ENCODE data around the gene IQSEC1.

- TF ChIP-seq, protein P1, sequence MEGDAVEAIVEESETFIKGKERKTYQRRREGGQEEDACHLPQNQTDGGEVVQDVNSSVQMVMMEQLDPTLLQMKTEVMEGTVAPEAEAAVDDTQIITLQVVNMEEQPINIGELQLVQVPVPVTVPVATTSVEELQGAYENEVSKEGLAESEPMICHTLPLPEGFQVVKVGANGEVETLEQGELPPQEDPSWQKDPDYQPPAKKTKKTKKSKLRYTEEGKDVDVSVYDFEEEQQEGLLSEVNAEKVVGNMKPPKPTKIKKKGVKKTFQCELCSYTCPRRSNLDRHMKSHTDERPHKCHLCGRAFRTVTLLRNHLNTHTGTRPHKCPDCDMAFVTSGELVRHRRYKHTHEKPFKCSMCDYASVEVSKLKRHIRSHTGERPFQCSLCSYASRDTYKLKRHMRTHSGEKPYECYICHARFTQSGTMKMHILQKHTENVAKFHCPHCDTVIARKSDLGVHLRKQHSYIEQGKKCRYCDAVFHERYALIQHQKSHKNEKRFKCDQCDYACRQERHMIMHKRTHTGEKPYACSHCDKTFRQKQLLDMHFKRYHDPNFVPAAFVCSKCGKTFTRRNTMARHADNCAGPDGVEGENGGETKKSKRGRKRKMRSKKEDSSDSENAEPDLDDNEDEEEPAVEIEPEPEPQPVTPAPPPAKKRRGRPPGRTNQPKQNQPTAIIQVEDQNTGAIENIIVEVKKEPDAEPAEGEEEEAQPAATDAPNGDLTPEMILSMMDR (optimal IDR thresholded peaks at IDR 0.05 in 1 of 3, IDR thresholded peaks at IDR 0.05 in 1 of 3, conservative IDR thresholded peaks at IDR 0.05 in 1 of 3; ENCODE audit: extremely low read depth in 1 of 3, insufficient read depth in 2 of 3, low read length in 3 of 3), result no peak
- TF ChIP-seq EZH2 (IDR thresholded peaks at IDR 0.05; ENCODE audit: low read length), result no peak
These were observed 151.5 kb downstream of the IQSEC1 start for GRCh38 chr3:12921736-12922135.
